Measurements from ENCODE around the gene HEY2. TPM values are rescaled to one million over a fixed set of nuclear protein-coding genes. Genes with fewer than 3 reads are reported as not detected.

HEY2 gene
- total RNA-seq, 1 experiment from 2014 or later = not detected

DNA sequence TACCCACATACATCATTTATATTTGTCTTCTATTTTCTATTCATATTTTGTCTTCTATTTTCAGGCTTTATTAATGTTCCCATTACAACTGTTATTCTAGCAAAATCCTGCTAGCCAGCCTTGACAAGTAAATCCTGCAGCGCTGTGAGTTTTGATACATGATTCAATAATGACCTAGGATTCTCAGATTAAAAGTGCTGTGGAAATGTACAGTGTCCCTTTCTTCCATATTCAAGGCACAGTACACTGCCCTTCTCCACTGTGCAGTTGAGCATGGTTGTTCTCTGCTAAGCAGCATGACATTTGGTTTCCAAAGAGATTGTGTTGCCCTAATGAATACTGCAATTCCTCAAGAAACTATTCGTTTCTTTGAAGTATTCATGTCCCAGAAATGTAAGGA lies 5.8 kb upstream of the HEY2 start:
- no peak overlapping the region for H3K4me3 ChIP-seq (ENCODE audit: low read depth in 2 of 2, low read length in 2 of 2)
- POLR2A ChIA-PET = no interaction called here
- no peaks in the 10 kb centered on the region for H3K9me3 ChIP-seq (ENCODE audit: control insufficient read depth, insufficient read depth, low read depth, low read length)
- intact Hi-C loops (cut with micrococcal nuclease; ENCODE audit: unreplicated experiment) = no loop called here
- no TSS peak for BruUV-seq (replicated peaks)
- CTCF ChIA-PET = no interaction called here
- H3K27me3 ChIP-seq (ENCODE audit: control insufficient read depth, insufficient read depth, low read length) = peaks cover 70% of the 10 kb centered on the region
- H3K27ac ChIP-seq (ENCODE audit: low read length) = no peak overlapping the region
- in situ Hi-C loops (cut with HindIII; ENCODE audit: low pct_unique_long_range_greater_than_20kb, low sequenced_read_pairs) = no loop called here
- ATAC-seq (no peak), DNase-seq (ENCODE audit: low read depth, low spot score) (no peak)
- TF ChIP-seq, protein P1, sequence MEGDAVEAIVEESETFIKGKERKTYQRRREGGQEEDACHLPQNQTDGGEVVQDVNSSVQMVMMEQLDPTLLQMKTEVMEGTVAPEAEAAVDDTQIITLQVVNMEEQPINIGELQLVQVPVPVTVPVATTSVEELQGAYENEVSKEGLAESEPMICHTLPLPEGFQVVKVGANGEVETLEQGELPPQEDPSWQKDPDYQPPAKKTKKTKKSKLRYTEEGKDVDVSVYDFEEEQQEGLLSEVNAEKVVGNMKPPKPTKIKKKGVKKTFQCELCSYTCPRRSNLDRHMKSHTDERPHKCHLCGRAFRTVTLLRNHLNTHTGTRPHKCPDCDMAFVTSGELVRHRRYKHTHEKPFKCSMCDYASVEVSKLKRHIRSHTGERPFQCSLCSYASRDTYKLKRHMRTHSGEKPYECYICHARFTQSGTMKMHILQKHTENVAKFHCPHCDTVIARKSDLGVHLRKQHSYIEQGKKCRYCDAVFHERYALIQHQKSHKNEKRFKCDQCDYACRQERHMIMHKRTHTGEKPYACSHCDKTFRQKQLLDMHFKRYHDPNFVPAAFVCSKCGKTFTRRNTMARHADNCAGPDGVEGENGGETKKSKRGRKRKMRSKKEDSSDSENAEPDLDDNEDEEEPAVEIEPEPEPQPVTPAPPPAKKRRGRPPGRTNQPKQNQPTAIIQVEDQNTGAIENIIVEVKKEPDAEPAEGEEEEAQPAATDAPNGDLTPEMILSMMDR (IDR thresholded peaks at IDR 0.05) = no peak
- TF ChIP-seq, protein P2, sequence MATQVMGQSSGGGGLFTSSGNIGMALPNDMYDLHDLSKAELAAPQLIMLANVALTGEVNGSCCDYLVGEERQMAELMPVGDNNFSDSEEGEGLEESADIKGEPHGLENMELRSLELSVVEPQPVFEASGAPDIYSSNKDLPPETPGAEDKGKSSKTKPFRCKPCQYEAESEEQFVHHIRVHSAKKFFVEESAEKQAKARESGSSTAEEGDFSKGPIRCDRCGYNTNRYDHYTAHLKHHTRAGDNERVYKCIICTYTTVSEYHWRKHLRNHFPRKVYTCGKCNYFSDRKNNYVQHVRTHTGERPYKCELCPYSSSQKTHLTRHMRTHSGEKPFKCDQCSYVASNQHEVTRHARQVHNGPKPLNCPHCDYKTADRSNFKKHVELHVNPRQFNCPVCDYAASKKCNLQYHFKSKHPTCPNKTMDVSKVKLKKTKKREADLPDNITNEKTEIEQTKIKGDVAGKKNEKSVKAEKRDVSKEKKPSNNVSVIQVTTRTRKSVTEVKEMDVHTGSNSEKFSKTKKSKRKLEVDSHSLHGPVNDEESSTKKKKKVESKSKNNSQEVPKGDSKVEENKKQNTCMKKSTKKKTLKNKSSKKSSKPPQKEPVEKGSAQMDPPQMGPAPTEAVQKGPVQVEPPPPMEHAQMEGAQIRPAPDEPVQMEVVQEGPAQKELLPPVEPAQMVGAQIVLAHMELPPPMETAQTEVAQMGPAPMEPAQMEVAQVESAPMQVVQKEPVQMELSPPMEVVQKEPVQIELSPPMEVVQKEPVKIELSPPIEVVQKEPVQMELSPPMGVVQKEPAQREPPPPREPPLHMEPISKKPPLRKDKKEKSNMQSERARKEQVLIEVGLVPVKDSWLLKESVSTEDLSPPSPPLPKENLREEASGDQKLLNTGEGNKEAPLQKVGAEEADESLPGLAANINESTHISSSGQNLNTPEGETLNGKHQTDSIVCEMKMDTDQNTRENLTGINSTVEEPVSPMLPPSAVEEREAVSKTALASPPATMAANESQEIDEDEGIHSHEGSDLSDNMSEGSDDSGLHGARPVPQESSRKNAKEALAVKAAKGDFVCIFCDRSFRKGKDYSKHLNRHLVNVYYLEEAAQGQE (IDR thresholded peaks at IDR 0.05; ENCODE audit: insufficient read depth in 1 of 2, low read depth in 2 of 2, low read length in 1 of 2) = no peak
- TF ChIP-seq POLR2AphosphoS5 (IDR thresholded peaks at IDR 0.05; ENCODE audit: low read depth, low read length) (no peak), SIN3A (IDR thresholded peaks at IDR 0.05; ENCODE audit: borderline replicate concordance, insufficient read depth, low read depth, low read length) (no peak), TCF7L2 (IDR thresholded peaks at IDR 0.05; ENCODE audit: low read depth, low read length) (no peak)
- H3K36me3 ChIP-seq (ENCODE audit: control insufficient read depth, insufficient read depth, low read length) = no peaks in the 10 kb centered on the region
- H3K4me1 ChIP-seq (ENCODE audit: control insufficient read depth, insufficient read depth, low read length) = peaks cover 10% of the 10 kb centered on the region

GRCh38 chr6:125745281-125746018 lies 4.0 kb upstream of the HEY2 start:
- intact Hi-C loops (cut with micrococcal nuclease; ENCODE audit: unreplicated experiment) (no loop called here), in situ Hi-C loops (cut with HindIII; ENCODE audit: low pct_unique_long_range_greater_than_20kb, low sequenced_read_pairs) (no loop called here)
- DNase-seq (ENCODE audit: low read depth, low spot score) = no peak
- H3K4me1 ChIP-seq (ENCODE audit: control insufficient read depth, insufficient read depth, low read length) = peaks cover 18% of the 10 kb centered on the region
- BruUV-seq (replicated peaks) = no TSS peak
- no peaks in the 10 kb centered on the region for H3K36me3 ChIP-seq (ENCODE audit: control insufficient read depth, insufficient read depth, low read length)
- TF ChIP-seq SIN3A (IDR thresholded peaks at IDR 0.05; ENCODE audit: borderline replicate concordance, insufficient read depth, low read depth, low read length) (no peak), TCF7L2 (IDR thresholded peaks at IDR 0.05; ENCODE audit: low read depth, low read length) (no peak), POLR2AphosphoS5 (IDR thresholded peaks at IDR 0.05; ENCODE audit: low read depth, low read length) (no peak)
- TF ChIP-seq, protein P2 (IDR thresholded peaks at IDR 0.05; ENCODE audit: insufficient read depth in 1 of 2, low read depth in 2 of 2, low read length in 1 of 2) = no peak
- TF ChIP-seq, protein P1 (IDR thresholded peaks at IDR 0.05) = no peak
- no peak overlapping the region for H3K4me3 ChIP-seq (ENCODE audit: low read depth in 2 of 2, low read length in 2 of 2)
- no peaks in the 10 kb centered on the region for H3K9me3 ChIP-seq (ENCODE audit: control insufficient read depth, insufficient read depth, low read depth, low read length)
- CTCF ChIA-PET = interaction anchor here (0.6 kb wide), 1 partner anchor 590 kb away, joined by 3 read pairs; no protein-coding TSS in a partner anchor
- H3K27ac ChIP-seq (ENCODE audit: low read length) = no peak overlapping the region
- POLR2A ChIA-PET = no interaction called here
- peaks cover 73% of the 10 kb centered on the region for H3K27me3 ChIP-seq (ENCODE audit: control insufficient read depth, insufficient read depth, low read length)
- ATAC-seq = no peak
